Measurements from ENCODE around the gene FAM200C. TPM values are rescaled to one million over a fixed set of nuclear protein-coding genes. Genes with fewer than 3 reads are reported as not detected.
A peak's percentile ranks its signal among the peaks of the same experiment; 100 is the strongest.

FAM200C gene
- total and polyA plus RNA-seq, 2 of the 13 experiments (the other 11 are each of a cell fraction or from before 2014, with no cell fraction given) = 3.2 to 4.7 TPM

DNA sequence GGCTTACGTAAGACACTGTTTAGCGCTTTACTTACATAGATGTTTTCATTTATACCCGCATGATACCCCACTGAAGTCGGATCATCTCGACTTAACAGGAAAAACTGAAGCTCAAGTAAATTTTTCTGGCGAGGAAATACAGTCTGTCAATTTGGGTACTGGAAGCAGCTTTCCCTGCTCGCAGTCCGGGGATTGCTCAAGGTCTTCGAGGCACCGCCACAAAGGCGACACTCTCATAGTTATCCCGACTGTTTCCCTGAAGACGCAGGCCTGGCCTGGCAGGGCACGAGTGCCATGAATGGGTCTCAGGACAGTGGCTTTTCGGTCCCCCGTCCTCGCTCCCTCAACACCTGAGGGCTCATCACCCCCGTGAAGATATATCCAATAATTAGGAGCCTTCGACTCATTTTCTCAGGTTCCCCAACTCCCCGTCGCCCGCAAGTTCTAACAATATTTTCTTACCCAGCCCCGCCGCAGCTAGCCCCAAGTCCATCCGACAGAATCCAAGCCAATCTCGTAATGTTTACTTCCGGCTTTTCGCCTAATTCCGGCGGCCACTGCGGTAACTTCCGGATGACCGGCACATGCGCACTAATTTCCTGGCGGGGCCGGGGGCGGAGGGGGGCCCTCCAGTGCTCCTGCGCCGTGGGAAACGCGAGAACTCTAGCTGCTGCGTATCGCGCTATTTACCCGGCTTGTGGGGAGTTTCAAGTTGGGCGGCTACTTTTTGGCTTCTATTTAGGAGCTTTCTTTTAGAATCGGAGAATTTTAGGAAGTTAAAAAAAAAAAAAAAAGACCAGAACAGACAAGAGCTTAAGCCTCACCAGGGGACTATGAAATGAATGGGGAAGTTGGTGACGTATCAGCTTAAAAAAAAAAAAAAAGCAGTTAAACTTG is 19.0 kb upstream of the FAM200C start, which contains the start of gene SLU7 (continued):
- TF ChIP-seq ZSCAN5A (CRISPR knock-in tag; IDR thresholded peaks at IDR 0.05; ENCODE audit: borderline replicate concordance) (no peak), GLI4 (CRISPR knock-in tag; IDR thresholded peaks at IDR 0.05; ENCODE audit: borderline replicate concordance) (no peak), ZNF432 (CRISPR knock-in tag; IDR thresholded peaks at IDR 0.05; ENCODE audit: borderline replicate concordance) (no peak), ZNF784 (CRISPR knock-in tag; IDR thresholded peaks at IDR 0.05; ENCODE audit: borderline replicate concordance) (no peak), JARID2 (CRISPR knock-in tag; IDR thresholded peaks at IDR 0.05; ENCODE audit: insufficient replicate concordance) (no peak), TBL1XR1 (IDR thresholded peaks at IDR 0.05; ENCODE audit: borderline replicate concordance, low read length, partially characterized antibody) (no peak), ZNF740 (CRISPR knock-in tag; IDR thresholded peaks at IDR 0.05) (no peak), ZBTB8A (CRISPR knock-in tag; IDR thresholded peaks at IDR 0.05; ENCODE audit: borderline replicate concordance, low read depth) (no peak), ZNF747 (CRISPR knock-in tag; IDR thresholded peaks at IDR 0.05; ENCODE audit: borderline replicate concordance) (peak; percentile 53; the same call in 1 of the 2 replicates), KIAA2018 (CRISPR knock-in tag; IDR thresholded peaks at IDR 0.05; ENCODE audit: borderline replicate concordance) (no peak), KDM6A (CRISPR knock-in tag; IDR thresholded peaks at IDR 0.05; ENCODE audit: low read depth) (no peak), RBAK (CRISPR knock-in tag; IDR thresholded peaks at IDR 0.05) (no peak), MTF2 (CRISPR knock-in tag; IDR thresholded peaks at IDR 0.05; ENCODE audit: borderline replicate concordance) (no peak), ZNF576 (CRISPR knock-in tag; IDR thresholded peaks at IDR 0.05) (no peak)
- TF ChIP-seq, protein P1, sequence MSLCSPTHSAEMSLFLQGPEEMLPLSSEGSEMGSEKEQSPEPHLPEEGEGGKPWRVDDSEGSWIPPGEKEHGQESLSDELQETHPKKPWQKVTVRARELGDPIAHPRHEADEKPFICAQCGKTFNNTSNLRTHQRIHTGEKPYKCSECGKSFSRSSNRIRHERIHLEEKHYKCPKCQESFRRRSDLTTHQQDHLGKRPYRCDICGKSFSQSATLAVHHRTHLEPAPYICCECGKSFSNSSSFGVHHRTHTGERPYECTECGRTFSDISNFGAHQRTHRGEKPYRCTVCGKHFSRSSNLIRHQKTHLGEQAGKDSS (CRISPR knock-in tag; IDR thresholded peaks at IDR 0.05; ENCODE audit: borderline replicate concordance, low read depth) = no peak

Measured in HepG2 (cell line).